Smooth muscle cell (in vitro differentiated cells): Measurements from ENCODE around the gene TMIGD3. TPM values are rescaled to one million over a fixed set of nuclear protein-coding genes. Genes with fewer than 3 reads are reported as not detected.

Source experiments
- DNase-seq: peaks from one replicate; lab custom pipeline; 2025; ENCODE audit not compliant: unreplicated experiment; lab: John Stamatoyannopoulos, UW
- H2AFZ ChIP-seq: fragments of 200-600 bp; sonication (generic); 2 replicates; pipeline ENCODE4 v1.6.0; 2016; ENCODE audit warnings: antibody characterized with exemption, low read depth, mild to moderate bottlenecking
- H3F3A ChIP-seq: fragments of 200-600 bp; sonication (generic); 2 replicates; pipeline ENCODE4 v1.6.0; 2017; ENCODE audit warnings: antibody characterized with exemption, low read depth
- H3K27ac ChIP-seq: fragments of 200-600 bp; sonication (generic); 2 replicates; pipeline ENCODE4 v1.5.1; 2016; ENCODE audit warnings: low read depth, mild to moderate bottlenecking
- H3K27me3 ChIP-seq: fragments of 200-600 bp; sonication (generic); 2 replicates; pipeline ENCODE4 v1.6.1; 2016; ENCODE audit warnings: low read depth, mild to moderate bottlenecking
- H3K36me3 ChIP-seq: fragments of 200-600 bp; sonication (generic); 2 replicates; pipeline ENCODE4 v1.5.1; 2016; ENCODE audit warnings: low read depth
- H3K4me1 ChIP-seq: fragments of 200-600 bp; sonication (generic); 2 replicates; pipeline ENCODE4 v1.5.1; 2016; ENCODE audit warnings: low read depth
- H3K4me2 ChIP-seq: fragments of 200-600 bp; sonication (generic); 2 replicates; pipeline ENCODE4 v1.6.0; 2016; ENCODE audit warnings: mild to moderate bottlenecking
- H3K4me3 ChIP-seq: fragments of 200-600 bp; sonication (generic); 2 replicates; pipeline ENCODE4 v1.5.1; 2016; ENCODE audit warnings: mild to moderate bottlenecking
- H3K79me2 ChIP-seq: fragments of 200-600 bp; sonication (generic); 2 replicates; pipeline ENCODE4 v1.6.0; 2016; ENCODE audit warnings: low read depth, mild to moderate bottlenecking
- H3K9ac ChIP-seq: fragments of 200-600 bp; sonication (generic); 2 replicates; pipeline ENCODE4 v1.6.0; 2016; ENCODE audit warnings: low read depth
- H3K9me3 ChIP-seq: fragments of 200-600 bp; sonication (generic); replicated peaks from 2 replicates; pipeline ENCODE4 v1.5.1; 2016; ENCODE audit warnings: low read depth
- H4K20me1 ChIP-seq: fragments of 200-600 bp; sonication (generic); 2 replicates; pipeline ENCODE4 v1.6.0; 2016; ENCODE audit warnings: low read depth
- CTCF ChIP-seq: fragments of 200-600 bp; sonication (generic); IDR thresholded peaks from 2 replicates; pipeline ENCODE4 v1.5.1; 2017; ENCODE audit warnings: borderline replicate concordance, mild to moderate bottlenecking, antibody characterized with exemption; ENCODE audit not compliant: insufficient read depth, poor library complexity, severe bottlenecking
- WGBS: methylation state at CpG from one replicate; pipeline ENCODE4 v1.1.7; 2016; ENCODE audit warnings: low lambda C conversion rate; 5-methylcytosine and 5-hydroxymethylcytosine counted together
- polyA plus RNA-seq: library from polyadenylated mRNA; unstranded; fragments of >200 nt; fragmentation: Nextera tagmentation; extraction: Ambion mirVana; gene quantifications from 2 replicates; pipeline ENCODE4 v1.2.1, GENCODE V29; 2016
- total RNA-seq: library from RNA; depleted of rRNA; stranded (reverse); fragments of >200 nt; gene quantifications from 2 replicates; pipeline ENCODE4 v1.2.3, GENCODE V29; 2014

The TMIGD3 gene
- total and polyA plus RNA-seq, 2 experiments from 2014 or later: not detected

GRCh38 chr1:111476761-111477309 lies 26.6 kb downstream of the TMIGD3 start:
- no peaks in the 10 kb centered on the region for H3K4me1 ChIP-seq
- H3K9me3 ChIP-seq: no peaks in the 10 kb centered on the region
- no peaks in the 10 kb centered on the region for H3K36me3 ChIP-seq
- H3K27me3 ChIP-seq: no peaks in the 10 kb centered on the region
- H3K4me3 ChIP-seq: no peak overlapping the region
- H3K79me2 ChIP-seq: no peaks in the 10 kb centered on the region
- no peak overlapping the region for H3K27ac ChIP-seq
- TF ChIP-seq CTCF: no peak
- WGBS: 33% methylated on average over 2 of the region's 2 CpGs
- no peak overlapping the region for H3K4me2 ChIP-seq
- H3F3A ChIP-seq: no peaks in the 10 kb centered on the region
- no peak overlapping the region for H2AFZ ChIP-seq
- no peaks in the 10 kb centered on the region for H4K20me1 ChIP-seq
- H3K9ac ChIP-seq: no peak overlapping the region
- DNase-seq: no peak

- no peaks in the 10 kb centered on the region for H4K20me1 ChIP-seq
- TF ChIP-seq CTCF: no peak
- H3K9me3 ChIP-seq: no peaks in the 10 kb centered on the region
- H3K4me3 ChIP-seq: no peak overlapping the region
- no peaks in the 10 kb centered on the region for H3K4me1 ChIP-seq
- no peak overlapping the region for H2AFZ ChIP-seq
- H3K79me2 ChIP-seq: no peaks in the 10 kb centered on the region
- no peaks in the 10 kb centered on the region for H3K36me3 ChIP-seq
- H3K4me2 ChIP-seq: no peak overlapping the region
- DNase-seq: no peak
- no peak overlapping the region for H3K27ac ChIP-seq
- no peak overlapping the region for H3K9ac ChIP-seq
- no peaks in the 10 kb centered on the region for H3K27me3 ChIP-seq
- H3F3A ChIP-seq: no peaks in the 10 kb centered on the region
Observed at GRCh38 chr1:111476214-111476613, 27.2 kb downstream of the TMIGD3 start.

GRCh38 chr1:111475701-111476100 lies 27.7 kb downstream of the TMIGD3 start:
- no peak overlapping the region for H2AFZ ChIP-seq
- no peaks in the 10 kb centered on the region for H3K9me3 ChIP-seq
- H3K36me3 ChIP-seq: no peaks in the 10 kb centered on the region
- H3K4me3 ChIP-seq: no peak overlapping the region
- no peak overlapping the region for H3K27ac ChIP-seq
- no peaks in the 10 kb centered on the region for H4K20me1 ChIP-seq
- no peaks in the 10 kb centered on the region for H3K4me1 ChIP-seq
- no peak overlapping the region for H3K9ac ChIP-seq
- WGBS: 80% methylated on average over 5 of the region's 5 CpGs
- no peaks in the 10 kb centered on the region for H3F3A ChIP-seq
- no peaks in the 10 kb centered on the region for H3K79me2 ChIP-seq
- H3K4me2 ChIP-seq: no peak overlapping the region
- no peak for TF ChIP-seq CTCF
- no peaks in the 10 kb centered on the region for H3K27me3 ChIP-seq
- no peak for DNase-seq

- Histone ChIP-seq H3K9ac (no peak overlapping the region), H4K20me1 (no peaks in the 10 kb centered on the region), H3K79me2 (no peaks in the 10 kb centered on the region), H2AFZ (no peak overlapping the region), H3K4me1 (no peaks in the 10 kb centered on the region), H3K4me3 (no peak overlapping the region), H3K9me3 (no peaks in the 10 kb centered on the region), H3K36me3 (no peaks in the 10 kb centered on the region), H3F3A (no peaks in the 10 kb centered on the region), H3K4me2 (no peak overlapping the region), H3K27me3 (no peaks in the 10 kb centered on the region), H3K27ac (no peak overlapping the region)
- no peak for TF ChIP-seq CTCF
- DNase-seq: no peak
- 94% methylated on average over 4 of the region's 4 CpGs for WGBS
Observed at GRCh38 chr1:111474521-111474920, 28.9 kb downstream of the TMIGD3 start.
